ENCODE data around the gene CFAP77. TPM values are rescaled to one million over a fixed set of nuclear protein-coding genes. Genes with fewer than 3 reads are reported as not detected.

CFAP77 gene
- total and polyA plus RNA-seq, 9 of the 15 experiments (the other 6 are each of a cell fraction or from before 2014, with no cell fraction given) = not detected

GRCh38 chr9:132615774-132616173 lies 205.8 kb downstream of the CFAP77 start:
- Histone ChIP-seq H3K9me3 (replicated peaks; ENCODE audit: control insufficient read depth, insufficient read depth, low read depth, low read length) (no peaks in the 10 kb centered on the region), H3K4me1 (replicated peaks in 1 of 2; ENCODE audit: control insufficient read depth in 2 of 2, insufficient read depth in 2 of 2, low read length in 2 of 2) (no peaks in the 10 kb centered on the region), H3K27me3 (ENCODE audit: control insufficient read depth in 2 of 2, insufficient read depth in 2 of 2, low read length in 2 of 2) (no peaks in the 10 kb centered on the region), H3K79me2 (ENCODE audit: control insufficient read depth, insufficient read depth, low read length) (no peaks in the 10 kb centered on the region), H3K36me3 (ENCODE audit: control insufficient read depth, insufficient read depth, low read length) (peaks cover 90% of the 10 kb centered on the region), H3K27ac (ENCODE audit: extremely low read depth, low read depth, low read length) (no peak overlapping the region), H3K4me3 (no peak overlapping the region), H3K9me1 (ENCODE audit: control insufficient read depth, insufficient read depth, low read length) (no peaks in the 10 kb centered on the region), H3K9ac (ENCODE audit: insufficient read depth in 1 of 2, low read depth in 2 of 2, low read length in 2 of 2) (no peak overlapping the region), H3K4me2 (ENCODE audit: insufficient read depth, low read length) (no peak overlapping the region), H2AFZ (ENCODE audit: low read depth, low read length) (no peak overlapping the region), H4K20me1 (replicated peaks; ENCODE audit: control insufficient read depth, insufficient read depth, low read length) (no peaks in the 10 kb centered on the region)
- intact Hi-C loops (cut with micrococcal nuclease) = no loop called here
- BruUV-seq (replicated peaks) = no TSS peak
- CTCF ChIA-PET (ENCODE audit: low intra/inter-chr PET ratio) = interaction anchor here (0.6 kb wide), 1 partner anchor 27 kb away, joined by 3 read pairs; no protein-coding TSS in a partner anchor
- FAIRE-seq (no peak), DNase-seq (ENCODE audit: extremely low read depth in 1 of 4, low spot score in 3 of 4) (no peak), ATAC-seq (no peak)
- WGBS (ENCODE audit: insufficient coverage, low coverage, missing lambda C conversion rate) = 65% methylated on average over 2 of the region's 2 CpGs
- in situ Hi-C loops (cut with MboI) = no loop called here
- POLR2A ChIA-PET = interaction anchor here (1.2 kb wide), 1 partner anchor 10 kb away, joined by 5 read pairs; no protein-coding TSS in a partner anchor
- no peak for TF ChIP-seq TGIF2 (CRISPR knock-in tag; IDR thresholded peaks at IDR 0.05)
- no peak for TF ChIP-seq MCM3 (IDR thresholded peaks at IDR 0.05)
- TF ChIP-seq EWSR1 (IDR thresholded peaks at IDR 0.05; ENCODE audit: borderline replicate concordance, low read depth, partially characterized antibody) = no peak
- no peak for TF ChIP-seq ZNF3 (CRISPR knock-in tag; IDR thresholded peaks at IDR 0.05)
- no peak for TF ChIP-seq RBM39 (optimal IDR thresholded peaks at IDR 0.05; ENCODE audit: low read depth, low read length)
- TF ChIP-seq TOE1 (IDR thresholded peaks at IDR 0.05; ENCODE audit: borderline replicate concordance) = no peak
- no peak for TF ChIP-seq TOE1 (CRISPR knock-in tag; IDR thresholded peaks at IDR 0.05; ENCODE audit: borderline replicate concordance, low read depth)
- no peak for TF ChIP-seq ZNF140 (CRISPR knock-in tag; IDR thresholded peaks at IDR 0.05)
- no peak for TF ChIP-seq E2F3 (CRISPR knock-in tag; IDR thresholded peaks at IDR 0.05)
- TF ChIP-seq MAFK (IDR thresholded peaks at IDR 0.05; ENCODE audit: low read length) = no peak
- no peak for TF ChIP-seq ARID2 (IDR thresholded peaks at IDR 0.05)
- no peak for TF ChIP-seq PRPF4 (IDR thresholded peaks at IDR 0.05; ENCODE audit: insufficient read depth, low read depth, low read length, poor library complexity, severe bottlenecking)
- no peak for TF ChIP-seq FOXA1 (IDR thresholded peaks at IDR 0.05; ENCODE audit: borderline replicate concordance)
- TF ChIP-seq LCOR (CRISPR knock-in tag; IDR thresholded peaks at IDR 0.05) = no peak
- no peak for TF ChIP-seq ZC3H8 (IDR thresholded peaks at IDR 0.05)
- no peak for TF ChIP-seq ZHX1 (conservative IDR thresholded peaks at IDR 0.05; ENCODE audit: low read length)
- no peak for TF ChIP-seq SNRNP70 (optimal IDR thresholded peaks at IDR 0.05; ENCODE audit: low read depth, low read length)

Measured in K562 (cell line).